Tibial nerve (tissue), 4 donors: ENCODE data around the gene SEPTIN8.

ENCODE experiments used
- EP300 ChIP-seq, 2 donors: sonication (generic); formaldehyde crosslinking; IDR thresholded peaks; one replicate each; pipeline ENCODE4 v1.6.1; 2017; ENCODE audit warnings: antibody characterized with exemption in 2 of 2, mild to moderate bottlenecking in 1 of 2
- POLR2A ChIP-seq, 2 donors: fragments of 450-650 bp; IDR thresholded peaks; one replicate each; pipeline ENCODE4 v1.6.1; 2017; ENCODE audit warnings: antibody characterized with exemption in 2 of 2, mild to moderate bottlenecking in 2 of 2, moderate library complexity in 2 of 2
- TF ChIP-seq, protein P1 (sequence below), 5 experiments: fragments of 200-600 bp in 3 of 5; fragments of 450-650 bp in 2 of 5; sonication (generic) in 3 of 5; IDR thresholded peaks; one replicate each; pipeline ENCODE4 v1.5.1; 2016 to 2019; ENCODE audit warnings: antibody characterized with exemption in 5 of 5, mild to moderate bottlenecking in 3 of 5, moderate library complexity in 2 of 5

DNA sequence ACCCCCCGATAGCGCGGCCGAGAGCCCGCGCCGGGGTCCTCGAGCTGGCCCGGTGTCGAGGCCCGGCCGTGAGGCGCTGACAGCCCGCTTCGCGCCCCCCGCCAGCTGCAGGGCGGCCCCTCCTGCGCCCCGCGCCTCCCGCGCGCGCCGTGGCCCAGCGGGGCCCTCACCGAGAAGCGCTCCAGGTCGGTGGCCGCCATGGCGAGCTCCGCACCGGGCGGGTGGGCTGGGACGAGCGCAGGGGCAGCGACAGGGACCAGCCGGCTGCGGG lies 166 bp downstream of the SEPTIN8 start:
- TF ChIP-seq POLR2A (IDR thresholded peaks at IDR 0.05), result no peak
- TF ChIP-seq, protein P1, sequence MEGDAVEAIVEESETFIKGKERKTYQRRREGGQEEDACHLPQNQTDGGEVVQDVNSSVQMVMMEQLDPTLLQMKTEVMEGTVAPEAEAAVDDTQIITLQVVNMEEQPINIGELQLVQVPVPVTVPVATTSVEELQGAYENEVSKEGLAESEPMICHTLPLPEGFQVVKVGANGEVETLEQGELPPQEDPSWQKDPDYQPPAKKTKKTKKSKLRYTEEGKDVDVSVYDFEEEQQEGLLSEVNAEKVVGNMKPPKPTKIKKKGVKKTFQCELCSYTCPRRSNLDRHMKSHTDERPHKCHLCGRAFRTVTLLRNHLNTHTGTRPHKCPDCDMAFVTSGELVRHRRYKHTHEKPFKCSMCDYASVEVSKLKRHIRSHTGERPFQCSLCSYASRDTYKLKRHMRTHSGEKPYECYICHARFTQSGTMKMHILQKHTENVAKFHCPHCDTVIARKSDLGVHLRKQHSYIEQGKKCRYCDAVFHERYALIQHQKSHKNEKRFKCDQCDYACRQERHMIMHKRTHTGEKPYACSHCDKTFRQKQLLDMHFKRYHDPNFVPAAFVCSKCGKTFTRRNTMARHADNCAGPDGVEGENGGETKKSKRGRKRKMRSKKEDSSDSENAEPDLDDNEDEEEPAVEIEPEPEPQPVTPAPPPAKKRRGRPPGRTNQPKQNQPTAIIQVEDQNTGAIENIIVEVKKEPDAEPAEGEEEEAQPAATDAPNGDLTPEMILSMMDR (IDR thresholded peaks at IDR 0.05), result no peak
- TF ChIP-seq EP300 (IDR thresholded peaks at IDR 0.05), result no peak
